ENCODE measurements around the gene ACSL1.

Gene ACSL1

GRCh38 chr4:184817494-184818215, 8.1 kb downstream of the ACSL1 start:
- H3K27ac ChIP-seq, result no peak overlapping the region
- TF ChIP-seq CTCF (conservative IDR thresholded peaks at IDR 0.05) (no peak), ZFX (IDR thresholded peaks at IDR 0.05) (no peak)

- TF ChIP-seq ZFX (IDR thresholded peaks at IDR 0.05) (no peak), CTCF (conservative IDR thresholded peaks at IDR 0.05) (no peak)
- no peak overlapping the region for H3K27ac ChIP-seq
These were observed 8.8 kb downstream of the ACSL1 start for GRCh38 chr4:184816962-184817361.

- H3K27ac ChIP-seq, result peak overlapping the region; percentile 84
- TF ChIP-seq ZFX (IDR thresholded peaks at IDR 0.05) (no peak), CTCF (conservative IDR thresholded peaks at IDR 0.05) (no peak)
These were observed 10.5 kb downstream of the ACSL1 start for GRCh38 chr4:184815046-184815877.

- TF ChIP-seq CTCF (conservative IDR thresholded peaks at IDR 0.05) (no peak), ZFX (IDR thresholded peaks at IDR 0.05) (no peak)
- peak overlapping the region; percentile 84 for H3K27ac ChIP-seq
These were observed 11.1 kb downstream of the ACSL1 start for GRCh38 chr4:184814686-184815045.

GRCh38 chr4:184812651-184813181, 13.1 kb downstream of the ACSL1 start:
- H3K27ac ChIP-seq, result peak overlapping the region; percentile 84; the same call in 1 of the 2 replicates
- no peak for TF ChIP-seq ZFX (IDR thresholded peaks at IDR 0.05)
- TF ChIP-seq CTCF (conservative IDR thresholded peaks at IDR 0.05), result no peak

GRCh38 chr4:184812199-184812542, 13.6 kb downstream of the ACSL1 start:
- TF ChIP-seq ZFX (IDR thresholded peaks at IDR 0.05) (no peak), CTCF (conservative IDR thresholded peaks at IDR 0.05) (no peak)
- H3K27ac ChIP-seq, result peak overlapping the region; percentile 84; the same call in 1 of the 2 replicates
